ENCODE measurements around the gene ARHGEF1. TPM values are rescaled to one million over a fixed set of nuclear protein-coding genes. Genes with fewer than 3 reads are reported as not detected.
A peak's percentile ranks its signal among the peaks of the same experiment; 100 is the strongest.

ARHGEF1 gene
- total RNA-seq, 1 donor from 2014 or later = 10.9 TPM

GRCh38 chr19:41888926-41889325 lies 5.9 kb downstream of the ARHGEF1 start:
- no peak overlapping the region for H3K9ac ChIP-seq
- H3K36me3 ChIP-seq = no peaks in the 10 kb centered on the region
- Mint-ChIP-seq H3K4me3 (no peak overlapping the region), H3K4me1 (peaks cover 6% of the 10 kb centered on the region), H3K36me3 (peaks cover 3% of the 10 kb centered on the region), H3K27ac (peak overlapping the region; percentile 50), H3K9me3 (no peaks in the 10 kb centered on the region), H3K27me3 (ENCODE audit: insufficient read depth, low read depth) (peaks cover 9% of the 10 kb centered on the region)
- H3K79me2 ChIP-seq (ENCODE audit: low read depth) = peaks cover 9% of the 10 kb centered on the region
- no peaks in the 10 kb centered on the region for H3K27me3 ChIP-seq
- no peaks in the 10 kb centered on the region for H3K9me3 ChIP-seq (ENCODE audit: low read depth)
- H3K27ac ChIP-seq = no peak overlapping the region
- no peak overlapping the region for H3K4me2 ChIP-seq
- H3K4me1 ChIP-seq = peaks cover 6% of the 10 kb centered on the region
- no peak overlapping the region for H2AFZ ChIP-seq (replicated peaks)
- TF ChIP-seq EZH2phosphoT487 (IDR thresholded peaks at IDR 0.05) (no peak), EZH2 (IDR thresholded peaks at IDR 0.05) (no peak), CTCF (IDR thresholded peaks at IDR 0.05) (no peak)
- H4K20me1 ChIP-seq (ENCODE audit: low read depth) = no peaks in the 10 kb centered on the region
- H3K4me3 ChIP-seq = no peak overlapping the region
- H3F3A ChIP-seq (ENCODE audit: low read depth) = peaks cover 2% of the 10 kb centered on the region
- no peak for DNase-seq (ENCODE audit: low spot score)

GRCh38 chr19:41889896-41890295 lies 6.9 kb downstream of the ARHGEF1 start:
- Histone ChIP-seq H3K36me3 (no peaks in the 10 kb centered on the region), H3K79me2 (ENCODE audit: low read depth) (peaks cover 4% of the 10 kb centered on the region)

GRCh38 chr19:41890936-41891335 lies 8.0 kb downstream of the ARHGEF1 start:
- Histone ChIP-seq H3K4me2 (no peak overlapping the region), H3K9ac (no peak overlapping the region), H4K20me1 (ENCODE audit: low read depth) (no peaks in the 10 kb centered on the region), H3K9me3 (ENCODE audit: low read depth) (no peaks in the 10 kb centered on the region), H3K4me1 (no peaks in the 10 kb centered on the region), H3F3A (ENCODE audit: low read depth) (no peaks in the 10 kb centered on the region), H3K36me3 (no peaks in the 10 kb centered on the region), H2AFZ (replicated peaks) (no peak overlapping the region), H3K4me3 (no peak overlapping the region), H3K27me3 (no peaks in the 10 kb centered on the region), H3K79me2 (ENCODE audit: low read depth) (no peaks in the 10 kb centered on the region), H3K27ac (no peak overlapping the region)
- TF ChIP-seq EZH2phosphoT487 (IDR thresholded peaks at IDR 0.05) = no peak
- TF ChIP-seq CTCF (IDR thresholded peaks at IDR 0.05) = no peak
- no peak for TF ChIP-seq EZH2 (IDR thresholded peaks at IDR 0.05)
- peaks cover 7% of the 10 kb centered on the region for H3K27me3 Mint-ChIP-seq (ENCODE audit: insufficient read depth, low read depth)
- no peaks in the 10 kb centered on the region for H3K9me3 Mint-ChIP-seq
- H3K4me1 Mint-ChIP-seq = no peaks in the 10 kb centered on the region
- H3K4me3 Mint-ChIP-seq = no peak overlapping the region
- H3K36me3 Mint-ChIP-seq = peaks cover 3% of the 10 kb centered on the region
- H3K27ac Mint-ChIP-seq = no peak overlapping the region
- DNase-seq (ENCODE audit: low spot score) = no peak

More at GRCh38 chr19:41889896-41890295, 6.9 kb downstream of the ARHGEF1 start:
- H3K27ac Mint-ChIP-seq = no peak overlapping the region
- H3K4me3 Mint-ChIP-seq = no peak overlapping the region
- H4K20me1 ChIP-seq (ENCODE audit: low read depth) = no peaks in the 10 kb centered on the region
- H3K9me3 ChIP-seq (ENCODE audit: low read depth) = no peaks in the 10 kb centered on the region
- H3K4me2 ChIP-seq = no peak overlapping the region
- no peak overlapping the region for H3K4me3 ChIP-seq
- no peaks in the 10 kb centered on the region for H3K9me3 Mint-ChIP-seq
- no peak overlapping the region for H3K27ac ChIP-seq
- no peaks in the 10 kb centered on the region for H3F3A ChIP-seq (ENCODE audit: low read depth)
- peaks cover 3% of the 10 kb centered on the region for H3K4me1 Mint-ChIP-seq
- no peaks in the 10 kb centered on the region for H3K27me3 ChIP-seq
- H3K9ac ChIP-seq = no peak overlapping the region
- H3K27me3 Mint-ChIP-seq (ENCODE audit: insufficient read depth, low read depth) = peaks cover 9% of the 10 kb centered on the region
- DNase-seq (ENCODE audit: low spot score) = no peak
- H3K4me1 ChIP-seq = peaks cover 3% of the 10 kb centered on the region
- H3K36me3 Mint-ChIP-seq = peaks cover 3% of the 10 kb centered on the region
- H2AFZ ChIP-seq (replicated peaks) = no peak overlapping the region
- TF ChIP-seq CTCF (IDR thresholded peaks at IDR 0.05) (no peak), EZH2phosphoT487 (IDR thresholded peaks at IDR 0.05) (no peak), EZH2 (IDR thresholded peaks at IDR 0.05) (no peak)

All from neural progenitor cell (in vitro differentiated cells).